Islet of Langerhans (tissue), 1 donor: Measurements from ENCODE around the gene MYOC.
"Not testable (repeated sequence)": the region's sequence is repeated elsewhere in the genome, so short reads cannot be mapped to it uniquely, and the experiment has no call there.

Experiments
- FAIRE-seq: peaks from one replicate; lab custom pipeline; 2011; peaks lifted over from hg19 to GRCh38; lab: Jason Lieb, UNC

The MYOC gene

GRCh38 chr1:171646249-171646560 lies 6.3 kb downstream of the MYOC start:
- FAIRE-seq = no peak

- no peak for FAIRE-seq
These were observed 6.8 kb downstream of the MYOC start for GRCh38 chr1:171645553-171646248.

- no peak for FAIRE-seq
These were observed 7.5 kb downstream of the MYOC start for GRCh38 chr1:171644805-171645483.

- no peak for FAIRE-seq
These were observed 9.3 kb downstream of the MYOC start for GRCh38 chr1:171643156-171643555.

- no peak for FAIRE-seq
These were observed 10.3 kb downstream of the MYOC start for GRCh38 chr1:171642197-171642596.

GRCh38 chr1:171641076-171641864 lies 11.2 kb downstream of the MYOC start:
- FAIRE-seq = no peak

- no peak for FAIRE-seq
These were observed 12.3 kb downstream of the MYOC start for GRCh38 chr1:171640225-171640624.

- no peak for FAIRE-seq
These were observed 14.4 kb downstream of the MYOC start for GRCh38 chr1:171637928-171638576.

- no peak for FAIRE-seq
These were observed 16.3 kb downstream of the MYOC start for GRCh38 chr1:171636141-171636540.

GRCh38 chr1:171635661-171636060 lies 16.8 kb downstream of the MYOC start:
- FAIRE-seq = no peak

- FAIRE-seq = no peak
These were observed 24.3 kb downstream of the MYOC start for GRCh38 chr1:171628225-171628624.

- no peak for FAIRE-seq
These were observed 25.5 kb downstream of the MYOC start for GRCh38 chr1:171627020-171627419.

- no peak for FAIRE-seq
These were observed 27.3 kb downstream of the MYOC start for GRCh38 chr1:171625225-171625624.

- FAIRE-seq = no peak
These were observed 28.7 kb downstream of the MYOC start for GRCh38 chr1:171623651-171624331.

- FAIRE-seq = no peak
These were observed 30.4 kb downstream of the MYOC start, which contains the start of gene MYOCOS for GRCh38 chr1:171622152-171622462. Gene MYOCOS (plus strand): TSS chr1:171622243. CDS start chr1:171623884, 1,641 bp downstream.

- FAIRE-seq = no peak
These were observed 35.9 kb downstream of the MYOC start for GRCh38 chr1:171616586-171616985.

- not testable (repeated sequence) for FAIRE-seq
These were observed 37.2 kb downstream of the MYOC start for GRCh38 chr1:171615122-171615906.

- no peak for FAIRE-seq
These were observed 39.2 kb downstream of the MYOC start for GRCh38 chr1:171613282-171613681.

GRCh38 chr1:171611306-171611705 lies 41.2 kb downstream of the MYOC start:
- no peak for FAIRE-seq

- FAIRE-seq = no peak
These were observed 42.1 kb downstream of the MYOC start for GRCh38 chr1:171610385-171610784.

- no peak for FAIRE-seq
These were observed 46.0 kb downstream of the MYOC start for GRCh38 chr1:171606402-171606941.
